Esophagus squamous epithelium (tissue), 5 donors: ENCODE measurements around the gene CHST8. TPM values are rescaled to one million over a fixed set of nuclear protein-coding genes. Genes with fewer than 3 reads are reported as not detected.

Experiments
- DNase-seq: peaks from one replicate; lab custom pipeline; 2025; lab: John Stamatoyannopoulos, UW
- H3K27ac ChIP-seq, 4 donors: fragments of 200-600 bp; sonication (generic); one replicate each; pipeline ENCODE4 v1.5.1; 2016 to 2019; ENCODE audit warnings: mild to moderate bottlenecking in 1 of 4
- H3K27me3 ChIP-seq, 4 donors: fragments of 200-600 bp; sonication (generic); 1 replicate in 3 of 4; 2 replicates in 1 of 4; pipeline versions ENCODE4 v1.5.1 to v1.6.0; 2017 to 2021; ENCODE audit warnings: antibody characterized with exemption in 1 of 4
- H3K36me3 ChIP-seq, 3 donors: fragments of 200-600 bp; sonication (generic); one replicate each; pipeline ENCODE4 v1.5.1; 2016 to 2019
- H3K4me1 ChIP-seq, 3 donors: fragments of 200-600 bp; sonication (generic); one replicate each; pipeline ENCODE4 v1.5.1; 2017 to 2019
- H3K4me3 ChIP-seq, 4 donors: fragments of 200-600 bp; sonication (generic); 1 replicate in 3 of 4; 2 replicates in 1 of 4; pipeline ENCODE4 v1.5.1; 2016 to 2019; ENCODE audit warnings: mild to moderate bottlenecking in 2 of 4, moderate library complexity in 1 of 4
- H3K9me3 ChIP-seq, 3 donors: fragments of 200-600 bp; sonication (generic); one replicate each; pipeline ENCODE4 v1.5.1; 2016 to 2019
- POLR2A ChIP-seq, 4 donors: fragments of 450-650 bp; IDR thresholded peaks; one replicate each; pipeline ENCODE4 v1.6.1; 2017; ENCODE audit warnings: antibody characterized with exemption in 4 of 4, mild to moderate bottlenecking in 4 of 4, moderate library complexity in 3 of 4
- WGBS, 2 donors: methylation state at CpG; one replicate each; pipeline ENCODE4 v1.1.5; 2018; 5-methylcytosine and 5-hydroxymethylcytosine counted together
- intact Hi-C: fragments of 100-400 bp; cut with DNase I; formaldehyde crosslinking; loops from one replicate; pipeline ENCODE4 v1.15.0; 2022
- total RNA-seq, 4 donors: library from RNA; depleted of rRNA; stranded (reverse); fragments of >200 nt; gene quantifications; one replicate each; pipeline ENCODE4 v1.1.0, GENCODE V29; 2016
- TF ChIP-seq, protein P1 (sequence below), 6 experiments: fragments of 450-650 bp in 4 of 6; fragments of 200-600 bp in 2 of 6; sonication (generic) in 2 of 6; IDR thresholded peaks; one replicate each; pipeline ENCODE4 v1.5.1; 2016 to 2019; ENCODE audit warnings: antibody characterized with exemption in 6 of 6, mild to moderate bottlenecking in 4 of 6, moderate library complexity in 4 of 6
- donor health status: DM: yes; HTN: yes; CAD: no.

Gene CHST8, protein sequence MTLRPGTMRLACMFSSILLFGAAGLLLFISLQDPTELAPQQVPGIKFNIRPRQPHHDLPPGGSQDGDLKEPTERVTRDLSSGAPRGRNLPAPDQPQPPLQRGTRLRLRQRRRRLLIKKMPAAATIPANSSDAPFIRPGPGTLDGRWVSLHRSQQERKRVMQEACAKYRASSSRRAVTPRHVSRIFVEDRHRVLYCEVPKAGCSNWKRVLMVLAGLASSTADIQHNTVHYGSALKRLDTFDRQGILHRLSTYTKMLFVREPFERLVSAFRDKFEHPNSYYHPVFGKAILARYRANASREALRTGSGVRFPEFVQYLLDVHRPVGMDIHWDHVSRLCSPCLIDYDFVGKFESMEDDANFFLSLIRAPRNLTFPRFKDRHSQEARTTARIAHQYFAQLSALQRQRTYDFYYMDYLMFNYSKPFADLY
- under 1 TPM in 1 of 4 donors, not detected in 3; 0.38 TPM for total RNA-seq

DNA sequence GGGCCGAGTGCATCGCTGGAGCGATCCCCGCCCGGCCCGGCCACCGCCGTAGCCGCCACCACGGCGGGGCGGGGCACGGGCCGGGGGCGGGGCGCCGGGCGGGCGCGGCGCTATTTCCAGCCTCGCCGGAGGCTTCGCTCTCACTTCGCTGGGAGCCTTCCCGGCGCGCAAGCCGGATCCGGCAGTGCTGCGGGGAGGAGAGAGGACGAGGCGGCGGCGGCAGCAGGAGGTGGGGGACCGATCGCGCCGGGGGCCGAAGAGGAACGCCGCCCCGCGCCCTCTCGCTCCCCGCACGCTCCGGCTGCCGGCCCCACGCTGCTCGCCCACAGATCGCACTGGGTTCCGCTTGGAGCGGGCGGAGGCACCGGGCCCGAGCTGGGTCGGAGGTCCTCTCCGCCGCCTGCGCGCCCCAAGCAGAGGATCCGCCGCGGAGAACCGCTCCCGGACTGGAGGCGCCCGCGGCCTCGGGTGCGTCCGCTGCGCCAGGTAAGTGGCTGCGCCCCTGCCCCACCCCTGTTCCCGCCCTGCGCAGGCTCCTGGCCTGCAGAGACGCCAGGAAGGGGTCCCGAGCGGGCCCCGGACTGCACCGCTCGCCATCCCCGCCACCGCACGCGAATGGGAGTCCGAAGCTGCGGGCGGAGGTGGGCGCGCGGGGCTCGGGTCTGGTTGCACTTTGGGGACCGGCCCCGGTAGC is at the start of gene CHST8:
Gene CHST8 (plus strand): TSS at position 143 of the 694 bp plus-strand sequence. CDS start 67,309 bp downstream, outside the sequence.
- no CpG with 5 or more reads among the region's 96 CpGs for WGBS, 2 donors
- no peak for DNase-seq
- Histone ChIP-seq H3K4me3 (peak within 1 kb of the TSS; percentile 34 to 69 (median 46)), H3K36me3 (no peaks in the 10 kb centered on the region), H3K27ac (no peak within 1 kb of the TSS), H3K27me3 (peaks cover 16 to 99% (median 17%) of the 10 kb centered on the region in 4 donors), H3K4me1 (peaks cover 12 to 25% (median 20%) of the 10 kb centered on the region in 3 donors), H3K9me3 (no peaks in the 10 kb centered on the region)
- intact Hi-C loops, result no loop called here
- TF ChIP-seq POLR2A (IDR thresholded peaks at IDR 0.05), result no peak
- TF ChIP-seq, protein P1, sequence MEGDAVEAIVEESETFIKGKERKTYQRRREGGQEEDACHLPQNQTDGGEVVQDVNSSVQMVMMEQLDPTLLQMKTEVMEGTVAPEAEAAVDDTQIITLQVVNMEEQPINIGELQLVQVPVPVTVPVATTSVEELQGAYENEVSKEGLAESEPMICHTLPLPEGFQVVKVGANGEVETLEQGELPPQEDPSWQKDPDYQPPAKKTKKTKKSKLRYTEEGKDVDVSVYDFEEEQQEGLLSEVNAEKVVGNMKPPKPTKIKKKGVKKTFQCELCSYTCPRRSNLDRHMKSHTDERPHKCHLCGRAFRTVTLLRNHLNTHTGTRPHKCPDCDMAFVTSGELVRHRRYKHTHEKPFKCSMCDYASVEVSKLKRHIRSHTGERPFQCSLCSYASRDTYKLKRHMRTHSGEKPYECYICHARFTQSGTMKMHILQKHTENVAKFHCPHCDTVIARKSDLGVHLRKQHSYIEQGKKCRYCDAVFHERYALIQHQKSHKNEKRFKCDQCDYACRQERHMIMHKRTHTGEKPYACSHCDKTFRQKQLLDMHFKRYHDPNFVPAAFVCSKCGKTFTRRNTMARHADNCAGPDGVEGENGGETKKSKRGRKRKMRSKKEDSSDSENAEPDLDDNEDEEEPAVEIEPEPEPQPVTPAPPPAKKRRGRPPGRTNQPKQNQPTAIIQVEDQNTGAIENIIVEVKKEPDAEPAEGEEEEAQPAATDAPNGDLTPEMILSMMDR (IDR thresholded peaks at IDR 0.05), result no peak

DNA sequence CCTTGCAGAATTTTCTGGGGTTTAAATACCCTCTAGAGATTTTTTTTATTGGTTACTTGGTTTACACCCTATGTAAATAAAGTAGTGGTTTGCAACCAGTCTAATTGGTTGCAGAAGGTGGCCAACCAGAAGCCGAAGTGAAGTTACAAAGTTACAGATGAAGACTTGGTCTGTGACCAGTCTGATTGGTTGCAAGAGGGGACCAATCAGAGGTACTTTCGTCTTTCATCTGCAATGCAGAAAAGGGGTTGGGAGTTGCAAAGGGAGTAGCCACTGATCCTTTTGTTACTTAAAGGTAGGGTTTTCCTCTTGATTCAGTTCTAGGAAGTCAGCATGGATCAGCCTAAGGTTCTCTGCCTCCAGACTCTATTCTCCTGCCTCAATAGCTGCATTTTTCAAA is 48.8 kb upstream of the CHST8 start:
- intact Hi-C loops, result no loop called here
- DNase-seq, result no peak
- Histone ChIP-seq H3K27ac (no peak overlapping the region), H3K4me1 (peaks cover 0 to 23% (median 0%) of the 10 kb centered on the region in 3 donors), H3K27me3 (peaks cover 0 to 30% (median 0%) of the 10 kb centered on the region in 4 donors), H3K4me3 (no peak overlapping the region), H3K9me3 (peaks cover 0 to 16% (median 5%) of the 10 kb centered on the region in 3 donors), H3K36me3 (no peaks in the 10 kb centered on the region)
- 50 to 61% methylated on average over 2 of the region's 2 CpGs for WGBS, 2 donors
- TF ChIP-seq, protein P1 (IDR thresholded peaks at IDR 0.05), result no peak
- no peak for TF ChIP-seq POLR2A (IDR thresholded peaks at IDR 0.05)

DNA sequence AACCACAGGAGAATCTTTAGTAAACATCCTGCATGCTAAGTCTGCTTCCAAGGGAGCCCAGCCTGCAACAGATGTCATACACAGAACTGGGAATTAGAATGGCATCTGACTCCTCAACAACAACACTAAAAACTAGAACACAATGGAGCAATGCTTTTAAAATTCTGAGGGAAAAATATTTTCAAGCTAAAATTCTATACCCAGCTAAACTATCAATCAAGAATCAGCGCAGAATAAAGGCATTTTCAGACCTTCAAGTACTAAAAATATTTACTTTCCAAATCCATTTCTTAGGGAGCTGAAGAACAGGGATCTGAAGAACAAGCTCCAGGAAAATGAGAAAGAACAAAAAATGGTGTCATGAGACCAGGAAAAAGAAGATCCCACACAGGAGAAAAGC is 46.9 kb upstream of the CHST8 start:
- TF ChIP-seq, protein P1 (IDR thresholded peaks at IDR 0.05), result no peak
- TF ChIP-seq POLR2A (IDR thresholded peaks at IDR 0.05), result no peak
- Histone ChIP-seq H3K4me3 (no peak overlapping the region), H3K27me3 (peaks cover 0 to 34% (median 0%) of the 10 kb centered on the region in 4 donors), H3K36me3 (no peaks in the 10 kb centered on the region), H3K27ac (no peak overlapping the region), H3K9me3 (peaks cover 0 to 16% (median 5%) of the 10 kb centered on the region in 3 donors), H3K4me1 (peaks cover 0 to 5% (median 0%) of the 10 kb centered on the region in 3 donors)
- no peak for DNase-seq
- intact Hi-C loops, result no loop called here
- WGBS, 2 donors, result 72 to 88% methylated on average over 1 of the region's 1 CpG

DNA sequence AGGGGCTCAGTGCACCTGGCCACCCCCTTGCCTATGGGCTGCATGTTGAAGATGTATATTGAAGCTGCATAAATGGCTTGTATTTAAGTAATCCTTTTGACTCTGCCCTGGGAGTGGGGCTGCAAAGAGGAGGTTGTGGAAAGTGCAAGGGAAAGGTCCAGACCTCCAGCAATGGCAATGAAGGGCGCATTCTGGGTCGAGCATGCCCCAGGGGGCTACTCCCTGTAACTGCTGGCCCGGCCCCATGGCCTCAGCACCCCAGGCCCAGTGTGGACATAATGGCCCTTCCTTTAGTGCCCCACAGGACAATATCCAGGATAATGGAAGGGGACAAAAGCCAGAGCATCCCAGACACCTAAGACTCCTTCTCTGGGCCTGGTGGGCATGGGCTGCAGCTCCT is 43.1 kb upstream of the CHST8 start:
- no CpG with 5 or more reads among the region's 3 CpGs for WGBS, 2 donors
- peaks cover 0 to 23% (median 0%) of the 10 kb centered on the region in 4 donors for H3K27me3 ChIP-seq
- H3K36me3 ChIP-seq, result no peaks in the 10 kb centered on the region
- H3K27ac ChIP-seq, result no peak overlapping the region
- DNase-seq, result no peak
- H3K9me3 ChIP-seq, result peaks cover 0 to 16% (median 5%) of the 10 kb centered on the region in 3 donors
- peaks cover 0 to 10% (median 0%) of the 10 kb centered on the region in 3 donors for H3K4me1 ChIP-seq
- no peak overlapping the region for H3K4me3 ChIP-seq
- TF ChIP-seq POLR2A (IDR thresholded peaks at IDR 0.05), result no peak
- TF ChIP-seq, protein P1 (IDR thresholded peaks at IDR 0.05), result no peak
- intact Hi-C loops, result no loop called here
